HG02973 (cell line): Measurements from ENCODE around the gene GSK3B.

Source experiments
- ATAC-seq: cut with Tn5 transposase; IDR thresholded peaks from one replicate; pipeline ENCODE4 v1.9.1; 2021; ENCODE audit warnings: moderate library complexity; ENCODE audit not compliant: unreplicated experiment

GSK3B gene

DNA sequence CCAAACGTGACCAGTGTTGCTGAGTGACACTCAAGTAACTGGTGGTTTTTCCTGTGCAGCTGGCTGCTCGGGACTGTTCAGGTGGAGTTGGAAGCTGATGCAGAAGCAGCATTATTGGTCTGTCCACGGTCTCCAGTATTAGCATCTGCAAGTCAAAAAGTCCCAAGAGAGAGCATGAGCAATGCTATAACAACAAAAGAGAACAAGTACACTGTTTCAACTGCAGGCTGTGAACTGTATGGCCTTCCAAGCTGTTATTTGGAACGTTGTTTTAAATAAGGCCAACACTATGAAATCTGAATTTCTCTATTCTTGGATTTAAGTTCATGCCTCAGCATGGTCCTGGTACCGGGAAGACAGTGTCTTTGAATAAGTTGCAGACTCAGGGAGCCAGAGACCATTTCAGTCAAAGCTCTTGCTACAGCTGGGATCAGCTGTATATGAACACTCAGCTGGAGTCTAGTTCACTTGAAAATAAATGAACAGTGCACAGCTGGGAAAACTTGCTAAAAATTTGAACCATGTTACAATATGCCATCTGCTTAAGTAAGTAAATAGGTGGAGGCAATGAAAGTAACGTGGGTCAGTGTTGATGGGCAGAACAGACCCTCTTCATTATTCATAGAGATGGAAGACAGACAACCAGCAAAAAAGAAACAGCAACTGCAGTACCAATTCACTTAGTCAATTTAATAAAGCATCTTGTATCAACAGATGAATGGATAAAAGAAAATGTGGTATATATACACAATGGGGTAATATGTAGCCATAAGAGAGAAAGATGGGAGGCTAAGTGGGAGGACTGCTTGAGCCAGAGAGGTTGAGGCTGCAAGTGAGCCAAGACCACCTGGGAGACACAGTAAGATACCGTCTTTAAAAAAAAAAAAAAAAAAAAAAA, 267.3 kb downstream of the GSK3B start:
- no peak for ATAC-seq

DNA sequence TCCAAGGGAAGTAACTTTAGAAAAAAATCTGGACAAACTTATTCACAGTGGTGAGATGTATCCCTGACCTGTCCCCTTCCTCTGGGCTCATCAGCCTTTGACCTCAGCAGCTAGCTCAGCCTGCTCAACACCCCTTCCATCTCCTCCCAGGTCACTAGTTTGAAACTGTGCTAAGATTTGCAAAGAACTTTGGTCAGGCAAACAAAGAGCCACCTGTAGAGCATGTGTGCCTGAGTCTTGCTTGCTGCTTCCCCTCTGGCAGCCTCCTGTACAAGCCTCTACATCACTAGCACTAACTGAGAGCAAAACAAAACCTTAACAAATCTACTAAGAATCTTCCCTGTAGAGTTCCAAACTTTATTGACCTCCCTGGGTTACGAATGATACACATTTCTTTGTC, 268.4 kb downstream of the GSK3B start:
- no peak for ATAC-seq

DNA sequence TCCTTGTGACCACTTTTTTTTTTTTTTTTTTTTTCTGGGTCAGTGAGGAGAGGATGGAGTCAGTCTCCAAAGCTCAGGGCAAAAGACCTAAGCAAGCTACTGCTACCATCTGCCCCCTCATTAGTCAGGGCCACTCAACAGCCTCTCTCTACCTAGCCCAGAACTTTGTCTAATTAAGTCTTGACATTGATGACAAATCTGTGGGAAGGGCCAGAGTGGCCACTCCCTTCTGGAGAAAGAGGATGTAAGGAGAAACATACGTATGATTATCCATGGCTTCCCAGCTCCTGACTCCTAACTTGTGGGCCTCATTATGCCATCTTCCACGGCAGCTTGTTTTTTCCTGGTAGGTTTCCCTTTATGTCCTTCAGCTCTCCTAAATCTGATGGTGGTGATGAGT, 274.4 kb downstream of the GSK3B start:
- no peak for ATAC-seq

DNA sequence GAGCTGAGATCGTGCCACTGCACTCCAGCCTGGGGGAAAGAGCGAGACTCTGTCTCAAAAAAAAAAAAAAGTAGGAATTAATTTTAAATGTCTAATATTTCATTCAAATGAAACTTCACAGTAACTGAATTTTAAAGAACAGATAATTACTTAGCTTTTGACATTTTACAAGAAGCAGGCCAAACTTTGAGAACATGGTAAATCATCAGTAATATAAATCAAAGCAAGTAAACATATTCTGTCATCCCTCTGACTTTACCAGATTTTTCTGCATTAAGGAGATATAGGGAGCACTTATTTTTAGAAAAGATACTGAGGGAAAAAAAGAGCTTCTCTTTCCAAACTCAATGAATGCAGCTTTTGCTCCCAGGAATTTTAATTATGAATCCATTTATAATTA, 275.3 kb downstream of the GSK3B start:
- no peak for ATAC-seq

DNA sequence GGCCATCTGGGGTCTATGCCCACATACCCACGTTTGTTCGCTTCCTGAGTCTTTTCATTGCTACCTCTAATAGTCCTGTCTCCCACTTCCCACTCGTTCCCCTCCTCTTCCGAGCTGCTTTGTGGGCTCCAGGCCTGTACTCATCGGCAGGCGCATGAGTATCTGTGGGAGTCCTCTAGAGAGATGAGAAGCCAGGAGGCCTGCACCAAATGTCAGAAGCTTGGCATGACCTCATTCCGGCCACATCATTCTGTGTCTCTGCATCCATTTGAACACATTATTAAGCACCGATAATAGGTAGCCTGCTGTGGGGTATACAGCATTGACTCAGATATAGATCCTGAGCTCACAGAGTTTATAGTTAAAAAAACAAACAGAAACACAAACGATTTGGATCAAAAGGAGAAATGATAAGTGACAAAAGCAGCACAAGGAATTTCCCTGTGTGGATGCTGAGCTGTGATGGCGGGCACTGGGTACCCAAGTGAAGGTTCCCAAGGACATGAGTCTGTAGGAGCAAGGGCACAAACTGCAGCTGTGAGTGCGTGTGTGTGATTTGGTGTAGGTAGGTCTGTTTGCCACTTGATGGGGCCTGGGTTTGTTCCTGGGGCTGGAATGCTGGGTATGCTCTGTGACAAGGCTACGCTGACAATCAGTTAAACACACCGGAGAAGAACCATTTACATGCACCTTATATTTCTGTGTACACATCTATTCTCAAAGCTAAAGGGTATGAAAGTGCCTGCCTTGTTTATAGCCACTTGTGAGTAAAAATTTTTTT, 276.5 kb downstream of the GSK3B start:
- ATAC-seq, result no peak

DNA sequence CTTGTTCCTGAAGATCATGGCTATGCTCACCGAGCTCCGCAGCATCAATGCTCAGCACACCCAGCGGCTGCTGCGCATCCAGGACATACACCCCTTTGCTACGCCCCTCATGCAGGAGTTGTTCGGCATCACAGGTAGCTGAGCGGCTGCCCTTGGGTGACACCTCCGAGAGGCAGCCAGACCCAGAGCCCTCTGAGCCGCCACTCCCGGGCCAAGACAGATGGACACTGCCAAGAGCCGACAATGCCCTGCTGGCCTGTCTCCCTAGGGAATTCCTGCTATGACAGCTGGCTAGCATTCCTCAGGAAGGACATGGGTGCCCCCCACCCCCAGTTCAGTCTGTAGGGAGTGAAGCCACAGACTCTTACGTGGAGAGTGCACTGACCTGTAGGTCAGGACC, 277.2 kb downstream of the GSK3B start:
- no peak for ATAC-seq

DNA sequence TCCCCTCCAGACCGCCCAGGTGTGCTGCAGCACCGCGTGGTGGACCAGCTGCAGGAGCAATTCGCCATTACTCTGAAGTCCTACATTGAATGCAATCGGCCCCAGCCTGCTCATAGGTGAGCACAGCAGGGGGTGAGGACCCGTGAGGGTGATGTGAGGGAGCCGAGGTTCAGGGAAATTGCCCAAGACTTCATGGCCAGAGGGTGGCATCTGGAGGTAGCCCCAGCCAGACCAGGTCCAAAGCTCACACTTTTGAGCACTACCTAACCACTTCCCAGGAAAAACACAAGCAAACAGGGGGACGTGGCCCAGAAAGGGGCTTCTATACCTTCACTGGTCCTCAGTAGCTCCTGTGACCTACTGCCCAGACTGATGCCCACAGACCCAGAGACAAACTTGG, 278.5 kb downstream of the GSK3B start:
- no peak for ATAC-seq

DNA sequence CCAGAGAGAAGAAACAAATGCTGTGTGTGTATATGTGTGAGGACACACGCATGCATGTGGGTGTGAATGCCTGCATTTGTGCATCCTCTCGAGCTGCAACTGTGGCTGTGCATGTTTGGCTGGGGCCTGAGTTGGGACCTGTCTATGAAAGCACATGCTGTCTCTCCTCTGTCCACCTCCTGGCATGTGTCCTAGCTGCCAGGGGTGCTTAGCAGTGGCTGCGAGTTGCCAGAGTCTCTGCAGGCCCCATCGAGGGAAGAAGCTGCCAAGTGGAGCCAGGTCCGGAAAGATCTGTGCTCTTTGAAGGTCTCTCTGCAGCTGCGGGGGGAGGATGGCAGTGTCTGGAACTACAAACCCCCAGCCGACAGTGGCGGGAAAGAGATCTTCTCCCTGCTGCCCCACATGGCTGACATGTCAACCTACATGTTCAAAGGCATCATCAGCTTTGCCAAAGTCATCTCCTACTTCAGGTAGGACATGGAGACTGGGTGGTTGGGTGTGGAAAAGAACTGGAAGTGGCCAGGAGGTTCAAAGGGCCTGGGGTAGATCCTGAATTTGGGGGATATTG, 281.7 kb downstream of the GSK3B start:
- no peak for ATAC-seq

DNA sequence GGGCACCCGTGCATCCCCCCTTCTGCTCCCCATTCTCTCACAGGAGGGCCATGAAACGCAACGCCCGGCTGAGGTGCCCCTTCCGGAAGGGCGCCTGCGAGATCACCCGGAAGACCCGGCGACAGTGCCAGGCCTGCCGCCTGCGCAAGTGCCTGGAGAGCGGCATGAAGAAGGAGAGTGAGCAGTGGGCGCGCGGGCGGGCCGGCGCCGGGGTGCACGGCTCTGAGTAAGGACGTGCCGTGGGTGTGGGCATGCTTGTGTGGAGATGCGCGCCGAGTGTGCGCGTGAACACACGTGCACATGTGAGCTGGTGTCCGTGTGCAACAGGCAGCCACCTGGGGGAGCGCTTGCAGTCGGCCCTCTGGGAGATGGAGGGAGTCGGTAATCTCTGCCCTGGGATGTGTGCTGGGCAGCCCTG, 284.2 kb downstream of the GSK3B start:
- ATAC-seq, result peak; percentile 84

DNA sequence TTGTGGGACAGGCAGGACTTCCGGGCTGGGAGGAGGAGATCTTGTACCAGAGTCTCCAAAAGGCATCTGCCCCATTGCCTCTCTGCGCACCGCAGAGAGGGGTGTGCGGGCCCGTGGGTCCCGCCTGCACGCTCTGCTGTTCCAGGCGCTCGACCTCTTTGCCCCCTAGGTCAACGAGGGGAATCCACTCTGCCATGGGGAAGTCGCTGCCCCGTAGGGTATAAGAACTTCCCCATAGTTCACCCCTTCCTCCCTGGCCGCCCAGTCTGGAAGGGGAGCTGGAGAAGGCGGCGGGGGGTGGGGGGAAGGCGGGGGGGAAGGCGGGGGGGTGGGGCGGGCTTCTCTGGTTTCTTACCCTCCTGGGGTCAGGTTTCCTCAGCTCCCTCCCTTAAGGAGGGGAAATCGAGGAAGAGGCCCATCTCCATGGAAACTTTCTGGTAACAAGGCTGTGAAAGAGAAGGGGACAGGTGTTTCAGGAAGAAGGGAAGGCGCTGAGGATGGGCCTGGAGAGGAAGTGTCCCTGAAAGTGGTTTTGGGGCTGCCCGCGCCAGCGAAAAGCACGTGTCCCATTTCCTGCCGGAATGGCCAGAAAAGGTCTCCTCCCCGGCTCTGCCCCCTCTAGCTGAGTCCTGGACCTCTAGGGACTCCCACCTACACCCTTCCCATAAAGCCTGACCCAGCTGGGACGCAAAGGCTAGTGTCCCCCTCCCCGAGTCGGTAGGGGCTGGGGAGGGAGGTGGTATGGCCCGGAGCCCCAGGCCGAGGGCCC, 284.8 kb downstream of the GSK3B start:
- peak; percentile 21 for ATAC-seq

DNA sequence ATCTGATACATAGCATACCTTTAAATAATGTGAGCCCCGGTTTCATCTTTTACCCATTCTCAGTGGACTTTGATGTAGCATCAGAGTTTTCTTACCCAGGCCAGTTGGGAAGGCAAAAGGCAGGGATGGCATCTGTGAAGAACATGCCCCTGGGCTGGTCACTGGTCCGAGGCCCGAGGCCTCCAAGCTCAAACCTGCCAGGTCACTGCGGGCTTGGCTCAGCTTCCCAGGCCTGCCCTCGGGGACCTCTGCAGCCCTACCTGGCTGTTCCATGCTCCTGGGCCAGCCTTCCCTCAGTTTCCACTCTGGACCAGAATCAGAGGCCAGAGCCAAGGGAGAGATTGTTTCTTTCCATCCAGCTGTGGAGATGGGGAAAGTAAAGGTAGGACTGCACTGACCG, 285.4 kb downstream of the GSK3B start:
- no peak for ATAC-seq

DNA sequence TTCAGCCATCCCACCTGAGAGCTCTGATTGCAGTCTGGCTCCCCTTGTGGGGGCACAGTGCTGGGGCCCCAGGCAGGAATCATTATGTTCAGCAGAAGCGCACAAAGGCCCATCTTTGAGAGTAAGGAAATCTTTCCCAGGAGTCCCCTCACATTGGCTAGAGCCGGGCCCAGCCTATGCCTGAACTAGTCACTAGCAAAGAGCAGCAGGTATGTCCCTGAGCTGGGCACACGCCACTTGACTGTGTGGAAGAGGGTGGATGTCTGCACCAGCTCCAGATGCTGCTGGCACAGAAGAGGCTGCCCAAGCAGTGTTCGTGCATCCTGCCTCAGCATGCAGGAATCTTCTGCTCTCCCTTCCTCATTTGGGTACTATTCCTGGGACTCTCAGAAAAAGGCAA, 286.0 kb downstream of the GSK3B start:
- no peak for ATAC-seq

DNA sequence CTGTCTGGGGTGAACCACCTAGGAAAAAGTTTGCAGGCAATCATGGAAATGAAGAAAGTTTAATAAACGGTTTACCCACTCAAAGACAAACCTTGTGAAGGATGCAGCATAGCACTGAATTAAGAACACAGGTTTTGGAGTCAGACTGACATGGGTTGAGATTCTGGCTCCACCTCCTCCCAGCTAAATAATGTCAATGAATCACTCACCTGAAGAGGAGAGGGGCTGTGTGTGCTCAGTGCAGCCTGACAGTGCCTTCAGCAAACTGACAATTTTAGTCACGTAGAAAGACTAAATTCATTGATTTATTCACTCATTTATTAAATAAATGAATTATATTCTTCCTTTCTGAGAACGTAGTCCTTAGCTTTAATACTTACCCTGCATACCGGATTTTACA, 293.4 kb downstream of the GSK3B start:
- no peak for ATAC-seq

DNA sequence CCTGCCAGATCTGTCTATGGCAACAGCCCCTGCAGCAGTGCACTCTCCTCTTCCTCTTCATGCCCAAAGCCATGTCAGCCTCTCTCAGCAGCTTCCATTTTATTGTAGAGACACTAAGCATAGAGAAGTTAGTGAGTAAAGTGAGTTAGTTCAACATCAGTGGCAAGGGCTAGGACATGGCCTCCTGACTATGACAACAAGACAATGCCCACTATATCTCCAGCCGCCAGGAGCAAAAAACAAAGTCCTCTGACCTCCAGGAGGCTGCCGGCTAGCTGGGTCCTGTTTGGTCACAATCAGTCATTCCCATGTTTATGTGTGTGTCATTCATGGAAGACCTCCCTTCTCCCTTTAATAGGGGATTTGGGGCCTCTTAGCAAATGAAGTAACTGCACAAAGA, 297.5 kb downstream of the GSK3B start:
- no peak for ATAC-seq

DNA sequence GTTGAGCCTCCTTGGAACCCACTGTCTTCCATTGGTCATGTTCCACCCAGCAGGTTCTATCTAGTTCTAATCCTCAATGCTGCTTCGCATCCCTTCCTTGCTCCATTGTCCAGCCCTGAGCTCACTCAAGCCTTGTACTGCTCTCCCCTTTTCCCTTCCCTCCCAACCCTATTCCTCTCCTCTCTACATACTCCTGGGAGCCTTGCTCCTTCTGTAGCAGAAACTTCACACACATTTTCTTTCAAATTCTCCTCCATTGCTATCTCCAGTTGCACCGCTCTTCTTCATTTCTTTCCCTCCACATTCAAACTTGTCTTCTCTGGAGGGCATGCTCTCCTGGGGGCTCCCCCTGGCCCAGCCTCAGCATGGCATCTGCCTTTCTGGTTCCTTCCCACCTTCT, 297.9 kb downstream of the GSK3B start:
- no peak for ATAC-seq

DNA sequence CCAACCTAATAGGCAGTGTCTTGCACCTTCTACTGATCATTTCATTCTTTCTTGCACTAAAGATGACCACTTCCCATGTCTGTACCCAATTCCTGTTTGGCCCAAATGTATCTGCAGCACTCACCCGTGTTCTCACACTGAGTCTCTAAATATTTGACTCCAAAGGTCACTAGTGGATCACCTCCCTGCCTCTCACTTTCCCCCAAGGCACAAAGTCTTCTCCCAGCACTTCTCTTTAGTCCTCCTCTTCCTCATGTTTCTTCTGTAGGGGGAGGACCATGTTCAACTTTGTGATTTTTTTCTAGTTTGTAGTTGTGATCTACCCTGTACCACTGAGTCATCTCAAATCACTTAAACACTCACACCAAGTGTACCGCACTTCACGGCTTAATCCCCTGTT, 298.4 kb downstream of the GSK3B start:
- ATAC-seq, result no peak

DNA sequence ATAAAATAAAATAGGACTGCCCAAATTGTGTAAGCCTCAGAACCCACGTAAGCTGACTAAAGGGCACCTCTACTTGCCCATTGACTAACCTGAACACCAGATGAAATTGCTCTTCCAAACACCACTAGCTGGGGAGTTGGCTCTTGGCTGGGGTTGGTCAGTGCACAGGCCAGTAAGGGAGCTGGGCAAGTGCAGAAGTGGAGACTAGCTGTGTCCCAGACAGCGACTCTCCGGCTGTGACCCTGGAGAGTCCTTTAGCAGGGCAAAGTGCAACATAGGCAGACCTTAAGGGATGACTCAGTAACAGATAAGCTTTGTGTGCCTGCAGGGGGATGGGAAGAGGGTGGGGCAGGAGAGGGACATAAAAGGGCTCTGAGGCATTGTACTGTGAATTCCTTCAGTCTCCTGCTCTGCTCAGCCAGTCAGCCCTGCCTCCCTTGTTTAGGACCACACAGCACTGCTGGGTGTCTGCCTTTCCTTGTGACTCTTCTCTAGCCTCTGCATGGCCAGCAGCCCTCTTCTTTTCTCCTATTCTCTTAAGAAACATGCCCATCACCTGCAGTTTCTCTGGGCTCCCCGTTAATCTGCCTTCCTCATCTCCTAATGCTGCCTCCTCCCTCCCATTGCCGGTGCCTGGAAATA, 299.2 kb downstream of the GSK3B start:
- no peak for ATAC-seq

DNA sequence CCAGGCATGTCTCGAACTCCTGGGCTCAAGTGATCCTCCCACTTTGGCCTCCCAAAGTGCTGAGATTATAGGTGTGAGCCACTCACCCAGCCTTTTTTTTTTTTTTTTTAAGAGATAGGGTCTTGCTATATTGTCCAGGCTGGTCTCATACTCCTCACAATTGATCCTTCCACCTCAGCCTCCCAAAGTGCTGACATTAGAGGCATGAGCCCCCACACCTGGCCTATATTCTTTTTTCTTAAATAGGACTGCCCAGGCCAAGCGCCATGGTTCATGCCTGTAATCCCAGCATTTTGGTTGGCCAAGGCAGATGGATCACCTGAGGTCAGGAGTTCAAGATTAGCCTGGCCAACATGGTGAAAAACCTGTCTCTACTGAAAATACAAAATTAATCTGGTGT, 299.8 kb downstream of the GSK3B start:
- ATAC-seq, result no peak

DNA sequence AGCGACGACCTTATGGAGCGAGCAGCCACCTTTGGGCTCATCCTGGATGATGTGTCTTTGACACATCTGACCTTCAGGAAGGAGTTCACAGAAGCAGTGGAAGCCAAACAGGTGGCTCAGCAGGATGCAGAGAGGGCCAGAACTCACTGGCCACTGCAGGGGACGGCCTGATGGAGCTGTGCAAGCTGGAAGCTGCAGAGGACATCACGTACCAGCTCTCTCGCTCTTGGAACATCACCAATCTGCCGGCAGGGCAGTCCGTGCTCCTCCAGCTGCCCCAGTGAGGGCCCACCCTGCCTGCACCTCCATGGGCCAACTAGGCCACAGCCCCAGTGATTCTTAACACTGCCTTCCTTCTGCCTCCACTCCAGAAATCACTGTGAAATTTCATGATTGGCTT, 302.0 kb downstream of the GSK3B start:
- ATAC-seq, result no peak

DNA sequence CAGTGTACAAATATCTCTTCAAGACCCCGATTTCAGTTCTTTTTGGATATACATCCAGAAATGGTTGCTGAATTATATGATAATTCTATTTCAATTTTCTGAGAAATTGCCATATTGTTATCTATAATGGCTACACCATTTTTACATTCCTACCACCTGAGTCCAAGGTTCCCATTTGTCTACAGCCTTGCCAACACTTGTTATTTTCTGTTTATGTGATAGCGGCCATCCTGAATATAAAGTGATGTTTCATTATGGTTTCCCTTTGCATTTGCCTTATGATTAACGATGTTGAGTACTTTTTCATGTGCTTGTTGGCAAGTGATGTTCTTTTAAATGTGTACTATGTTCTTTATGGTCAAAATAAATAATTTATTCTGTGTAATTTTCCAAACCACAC, 303.9 kb downstream of the GSK3B start:
- ATAC-seq, result no peak

DNA sequence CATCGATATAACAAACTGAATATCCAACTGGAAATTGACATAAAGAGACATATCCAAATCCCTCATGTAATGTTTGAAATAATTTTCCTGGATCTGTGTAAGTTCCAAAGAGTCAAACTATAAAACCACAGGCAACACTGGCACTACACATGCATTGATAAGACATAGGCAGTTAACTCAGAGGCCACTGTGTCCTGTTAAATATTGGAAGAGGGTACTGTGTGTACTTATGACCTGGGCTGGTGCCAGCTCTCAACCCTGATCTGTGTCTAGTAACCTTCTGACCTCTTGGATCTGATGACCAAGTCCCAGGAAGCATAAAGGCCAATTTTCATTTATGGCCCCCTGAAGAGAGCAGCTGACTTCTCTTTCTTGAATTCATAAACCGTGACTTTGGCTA, 307.8 kb downstream of the GSK3B start:
- ATAC-seq, result no peak
